HG03060 (cell line): ENCODE measurements around the gene MIB1.
"Not testable (repeated sequence)": the region's sequence is repeated elsewhere in the genome, so short reads cannot be mapped to it uniquely, and the experiment has no call there.

Experiments
- ATAC-seq: cut with Tn5 transposase; IDR thresholded peaks from one replicate; pipeline ENCODE4 v1.9.1; 2021; ENCODE audit warnings: low read depth, moderate number of reproducible peaks; ENCODE audit not compliant: unreplicated experiment

The MIB1 gene

GRCh38 chr18:21742315-21742687, 1.7 kb downstream of the MIB1 start:
- no peak for ATAC-seq

GRCh38 chr18:21743166-21743832, 2.7 kb downstream of the MIB1 start:
- ATAC-seq, result no peak

GRCh38 chr18:21745231-21745630, 4.6 kb downstream of the MIB1 start:
- no peak for ATAC-seq

GRCh38 chr18:21747268-21747667, 6.7 kb downstream of the MIB1 start:
- no peak for ATAC-seq

GRCh38 chr18:21747764-21748693, 7.4 kb downstream of the MIB1 start:
- no peak for ATAC-seq

- ATAC-seq, result no peak
These were observed 17.2 kb downstream of the MIB1 start for GRCh38 chr18:21757833-21758232.

GRCh38 chr18:21759836-21760235, 19.2 kb downstream of the MIB1 start:
- no peak for ATAC-seq

GRCh38 chr18:21760321-21760720, 19.7 kb downstream of the MIB1 start:
- ATAC-seq, result no peak

GRCh38 chr18:21761471-21762115, 21.0 kb downstream of the MIB1 start:
- no peak for ATAC-seq

- no peak for ATAC-seq
These were observed 21.7 kb downstream of the MIB1 start for GRCh38 chr18:21762181-21762772.

GRCh38 chr18:21763846-21764646, 23.5 kb downstream of the MIB1 start:
- ATAC-seq, result no peak

GRCh38 chr18:21769206-21769605, 28.6 kb downstream of the MIB1 start:
- ATAC-seq, result no peak

GRCh38 chr18:21774722-21775121, 34.1 kb downstream of the MIB1 start:
- no peak for ATAC-seq

- no peak for ATAC-seq
These were observed 37.2 kb downstream of the MIB1 start for GRCh38 chr18:21777814-21778213.

GRCh38 chr18:21786526-21786925, 45.9 kb downstream of the MIB1 start:
- no peak for ATAC-seq

GRCh38 chr18:21796089-21796488, 55.5 kb downstream of the MIB1 start:
- not testable (repeated sequence) for ATAC-seq

- no peak for ATAC-seq
These were observed 57.5 kb downstream of the MIB1 start for GRCh38 chr18:21798126-21798525.

- ATAC-seq, result no peak
These were observed 59.1 kb downstream of the MIB1 start for GRCh38 chr18:21799721-21800120.

GRCh38 chr18:21803495-21803894, 62.9 kb downstream of the MIB1 start:
- ATAC-seq, result no peak

- no peak for ATAC-seq
These were observed 65.3 kb downstream of the MIB1 start for GRCh38 chr18:21805771-21806366.
